HepG2 (cell line): ENCODE measurements around the gene ACSL3. TPM values are rescaled to one million over a fixed set of nuclear protein-coding genes. Genes with fewer than 3 reads are reported as not detected.

Experiments
- CREB1 ChIP-seq, 2 experiments: fragments of 450-650 bp in 1 of 2; IDR thresholded peaks; 2 replicates each; pipeline ENCODE4 v1.6.1; 2016 to 2017; ENCODE audit warnings: control low read depth in 1 of 2, mild to moderate bottlenecking in 1 of 2, missing compliant biosample characterization in 1 of 2, missing genetic modification characterization in 1 of 2
- CSRNP2 ChIP-seq: sonication (generic); formaldehyde crosslinking; conservative IDR thresholded peaks from 2 replicates; pipeline ENCODE4 v1.8.0; 2022; ENCODE audit warnings: low read depth, missing genetic modification reagents
- CTCF ChIP-seq: sonication (generic); formaldehyde crosslinking; IDR thresholded peaks from 2 replicates; pipeline ENCODE4 v1.5.0; 2020; ENCODE audit warnings: mild to moderate bottlenecking, missing genetic modification reagents, moderate library complexity
- FOXP1 ChIP-seq, 2 experiments: fragments of 450-650 bp in 1 of 2; IDR thresholded peaks; 2 replicates each; pipeline ENCODE4 v1.6.1; 2017 to 2018; ENCODE audit warnings: antibody characterized with exemption in 1 of 2
- IKZF4 ChIP-seq: sonication (generic); formaldehyde crosslinking; IDR thresholded peaks from 2 replicates; pipeline ENCODE4 v1.5.1; 2020; ENCODE audit warnings: borderline replicate concordance, mild to moderate bottlenecking, low read depth, missing genetic modification reagents; ENCODE audit errors: not compliant biosample characterization
- KAT8 ChIP-seq: IDR thresholded peaks from 2 replicates; pipeline ENCODE4 v1.6.1; 2016; ENCODE audit warnings: missing genetic modification reagents, missing compliant biosample characterization
- MTA3 ChIP-seq: sonication (generic); formaldehyde crosslinking; IDR thresholded peaks from 2 replicates; pipeline ENCODE4 v1.4.0; 2020; ENCODE audit warnings: missing genetic modification reagents
- MTF1 ChIP-seq: sonication (generic); formaldehyde crosslinking; IDR thresholded peaks from 2 replicates; pipeline ENCODE4 v1.5.0; 2020; ENCODE audit warnings: missing genetic modification reagents
- NONO ChIP-seq, 2 experiments: fragments of 450-650 bp in 1 of 2; sonication (generic) in 1 of 2; formaldehyde crosslinking in 1 of 2; IDR thresholded peaks in 1 of 2; conservative IDR thresholded peaks in 1 of 2; 2 replicates each; pipeline versions ENCODE4 v1.6.1 to v1.8.0; 2017 to 2022; ENCODE audit warnings: mild to moderate bottlenecking in 1 of 2, missing genetic modification reagents in 1 of 2, moderate library complexity in 1 of 2
- POGZ ChIP-seq: sonication (generic); formaldehyde crosslinking; IDR thresholded peaks from 2 replicates; pipeline ENCODE4 v1.4.0; 2020; ENCODE audit warnings: mild to moderate bottlenecking, missing genetic modification reagents
- PRMT3 ChIP-seq: sonication (generic); formaldehyde crosslinking; IDR thresholded peaks from 2 replicates; pipeline ENCODE4 v1.8.1; 2022; ENCODE audit warnings: low read depth, mild to moderate bottlenecking, moderate library complexity, missing genetic modification reagents, borderline replicate concordance
- RARA ChIP-seq: IDR thresholded peaks from 2 replicates; pipeline ENCODE4 v1.6.1; 2016; ENCODE audit warnings: missing genetic modification reagents, missing compliant biosample characterization
- RBFOX2 ChIP-seq: fragments of 200-400 bp; formaldehyde crosslinking; IDR thresholded peaks from 2 replicates; pipeline ENCODE4 v1.6.1; 2017; ENCODE audit warnings: low read depth, mild to moderate bottlenecking, low read length
- RFX1 ChIP-seq: fragments of 450-650 bp; IDR thresholded peaks from 2 replicates; pipeline ENCODE4 v1.6.1; 2017
- THAP11 ChIP-seq: IDR thresholded peaks from 2 replicates; pipeline ENCODE4 v1.6.1; 2016; ENCODE audit warnings: missing biosample characterization, missing genetic modification reagents
- ZMYM4 ChIP-seq: sonication (generic); formaldehyde crosslinking; IDR thresholded peaks from 2 replicates; pipeline ENCODE4 v1.8.1; 2023; ENCODE audit warnings: mild to moderate bottlenecking, missing genetic modification reagents
- ZNF296 ChIP-seq: sonication (generic); formaldehyde crosslinking; conservative IDR thresholded peaks from 2 replicates; pipeline ENCODE4 v1.5.0; 2020; ENCODE audit warnings: mild to moderate bottlenecking, missing genetic modification reagents
- ZNF331 ChIP-seq: sonication (generic); formaldehyde crosslinking; IDR thresholded peaks from 2 replicates; pipeline ENCODE4 v1.4.0; 2020; ENCODE audit warnings: missing genetic modification reagents
- ZNF672 ChIP-seq: sonication (generic); formaldehyde crosslinking; IDR thresholded peaks from 2 replicates; pipeline ENCODE4 v1.8.1; 2022; ENCODE audit warnings: missing genetic modification reagents
- ZNF720 ChIP-seq: sonication (generic); formaldehyde crosslinking; IDR thresholded peaks from 2 replicates; pipeline ENCODE4 v1.4.0; 2020; ENCODE audit warnings: missing genetic modification reagents
- ZNF724P ChIP-seq: sonication (generic); formaldehyde crosslinking; IDR thresholded peaks from 2 replicates; pipeline ENCODE4 v1.8.0; 2022; ENCODE audit warnings: missing genetic modification reagents, borderline replicate concordance
- ZNF761 ChIP-seq: sonication (generic); formaldehyde crosslinking; conservative IDR thresholded peaks from 2 replicates; pipeline ENCODE4 v1.4.0; 2020; ENCODE audit warnings: mild to moderate bottlenecking, missing genetic modification reagents
- ZNF772 ChIP-seq: sonication (generic); formaldehyde crosslinking; IDR thresholded peaks from 2 replicates; pipeline ENCODE4 v1.5.0; 2020; ENCODE audit warnings: mild to moderate bottlenecking, missing genetic modification reagents
- polyA plus RNA-seq, 8 experiments: library from polyadenylated mRNA; depleted of rRNA in 3 of 8; stranded (reverse) in 7 of 8; unstranded in 1 of 8; fragments of >200 nt; fragmentation: Illumina TruSeq in 4 of 8; extraction: Trizol in 4 of 8; gene quantifications; 2 replicates each; pipeline versions ENCODE4 v1.2.1 to v1.2.3, GENCODE V29; 2011 to 2016; ENCODE audit warnings: low read depth in 4 of 8, missing spikeins in 1 of 8, mixed read lengths in 1 of 8; ENCODE audit not compliant: insufficient read depth in 1 of 8
- total RNA-seq, 5 experiments: library from RNA; depleted of rRNA; stranded (reverse); fragments of >200 nt; fragmentation: Illumina TruSeq; extraction: Trizol; gene quantifications; 2 replicates each; pipeline ENCODE4 v1.2.3, GENCODE V29; 2016; ENCODE audit warnings: low read depth in 1 of 5
- TF ChIP-seq, protein P1 (sequence below): sonication (generic); formaldehyde crosslinking; conservative IDR thresholded peaks from 2 replicates; pipeline ENCODE4 v1.4.0; 2020; ENCODE audit warnings: missing genetic modification reagents
- TF ChIP-seq, protein P2 (sequence below): sonication (generic); formaldehyde crosslinking; IDR thresholded peaks from 2 replicates; pipeline ENCODE4 v1.4.0; 2020; ENCODE audit warnings: mild to moderate bottlenecking, missing genetic modification reagents

The ACSL3 gene
- total and polyA plus RNA-seq, 2 of the 13 experiments (the other 11 are each of a cell fraction or from before 2014, with no cell fraction given) = 305 to 365 TPM

DNA sequence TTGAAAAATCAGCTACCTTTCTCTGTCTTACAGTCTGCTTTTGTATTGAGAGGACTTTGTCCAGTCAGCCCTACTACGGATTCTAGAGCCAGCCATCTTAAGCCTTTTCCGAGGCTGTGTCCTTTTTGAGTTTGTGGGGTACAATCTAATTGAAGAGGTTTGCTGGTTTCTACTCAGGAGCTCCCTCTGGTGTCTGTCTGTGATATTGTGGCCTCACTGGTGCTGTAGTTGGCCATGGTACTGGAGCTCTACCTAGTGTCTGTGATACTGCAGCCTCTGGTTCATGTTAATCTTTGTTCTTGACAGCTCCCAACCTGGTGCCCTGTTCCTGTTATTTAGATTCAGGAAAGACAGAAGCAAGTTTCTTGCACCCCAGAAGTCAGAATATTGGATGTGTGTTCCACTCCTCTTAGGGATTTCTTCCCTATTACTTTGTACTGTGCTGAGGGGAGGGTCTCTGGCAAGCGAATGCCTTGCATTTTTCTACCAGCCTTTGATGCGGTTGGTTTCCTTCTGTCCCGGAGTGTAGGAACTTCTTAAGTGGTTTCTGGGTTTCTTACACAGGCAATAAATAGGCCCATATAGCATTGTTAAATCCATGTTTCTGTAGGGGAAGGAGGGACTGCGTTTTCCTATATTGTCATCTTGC, 78.5 kb downstream of the ACSL3 start (continued):
- TF ChIP-seq CSRNP2 (CRISPR knock-in tag) (no peak), ZNF724P (CRISPR knock-in tag) (no peak), PRMT3 (no peak), FOXP1 (IDR thresholded peaks at IDR 0.05) (no peak), FOXP1 (CRISPR knock-in tag; IDR thresholded peaks at IDR 0.05) (no peak), RFX1 (no peak), ZNF331 (CRISPR knock-in tag) (0 out of 2 replicates have a peak, but pooled peaks have one; percentile 11), ZNF296 (CRISPR knock-in tag) (no peak), POGZ (peak; percentile 45; the same call in 1 of the 2 replicates), KAT8 (0 out of 2 replicates have a peak, but pooled peaks have one; percentile 16), IKZF4 (no peak), CTCF (CRISPR knock-in tag) (peak; percentile 86), ZNF772 (0 out of 2 replicates have a peak, but pooled peaks have one; percentile 24), ZNF672 (no peak), MTA3 (no peak), CREB1 (IDR thresholded peaks at IDR 0.05) (no peak), CREB1 (CRISPR knock-in tag; IDR thresholded peaks at IDR 0.05) (no peak; the same call in 1 of the 2 replicates), ZNF720 (CRISPR knock-in tag) (no peak), NONO (IDR thresholded peaks at IDR 0.05) (no peak), NONO (CRISPR knock-in tag; conservative IDR thresholded peaks at IDR 0.05) (no peak), ZNF761 (CRISPR knock-in tag) (no peak), THAP11 (CRISPR knock-in tag) (no peak), RARA (0 out of 2 replicates have a peak, but pooled peaks have one; percentile 11), RBFOX2 (no peak), MTF1 (CRISPR knock-in tag) (no peak), ZMYM4 (peak; percentile 71; the same call in 1 of the 2 replicates)
- TF ChIP-seq, protein P1, sequence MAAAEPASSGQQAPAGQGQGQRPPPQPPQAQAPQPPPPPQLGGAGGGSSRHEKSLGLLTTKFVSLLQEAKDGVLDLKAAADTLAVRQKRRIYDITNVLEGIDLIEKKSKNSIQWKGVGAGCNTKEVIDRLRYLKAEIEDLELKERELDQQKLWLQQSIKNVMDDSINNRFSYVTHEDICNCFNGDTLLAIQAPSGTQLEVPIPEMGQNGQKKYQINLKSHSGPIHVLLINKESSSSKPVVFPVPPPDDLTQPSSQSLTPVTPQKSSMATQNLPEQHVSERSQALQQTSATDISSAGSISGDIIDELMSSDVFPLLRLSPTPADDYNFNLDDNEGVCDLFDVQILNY (CRISPR knock-in tag) = no peak
- TF ChIP-seq, protein P2, sequence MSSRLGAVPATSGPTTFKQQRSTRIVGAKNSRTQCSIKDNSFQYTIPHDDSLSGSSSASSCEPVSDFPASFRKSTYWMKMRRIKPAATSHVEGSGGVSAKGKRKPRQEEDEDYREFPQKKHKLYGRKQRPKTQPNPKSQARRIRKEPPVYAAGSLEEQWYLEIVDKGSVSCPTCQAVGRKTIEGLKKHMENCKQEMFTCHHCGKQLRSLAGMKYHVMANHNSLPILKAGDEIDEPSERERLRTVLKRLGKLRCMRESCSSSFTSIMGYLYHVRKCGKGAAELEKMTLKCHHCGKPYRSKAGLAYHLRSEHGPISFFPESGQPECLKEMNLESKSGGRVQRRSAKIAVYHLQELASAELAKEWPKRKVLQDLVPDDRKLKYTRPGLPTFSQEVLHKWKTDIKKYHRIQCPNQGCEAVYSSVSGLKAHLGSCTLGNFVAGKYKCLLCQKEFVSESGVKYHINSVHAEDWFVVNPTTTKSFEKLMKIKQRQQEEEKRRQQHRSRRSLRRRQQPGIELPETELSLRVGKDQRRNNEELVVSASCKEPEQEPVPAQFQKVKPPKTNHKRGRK (CRISPR knock-in tag) = no peak
